Stimulated activated CD8-positive, alpha-beta memory T cell treated with anti-CD3 and anti-CD28 coated beads, Interleukin-7, amount 100 ng/mL, for 4 hours (primary cell): ENCODE results near the gene POLD1.

ENCODE experiments used
- DNase-seq, 2 donors: peaks; one replicate each; pipeline ENCODE4 v3.0.0-alpha.2; 2020; ENCODE audit warnings: low read depth in 2 of 2

POLD1 gene

GRCh38 chr19:50465986-50466705 lies 82.0 kb downstream of the POLD1 start:
- DNase-seq, result no peak

GRCh38 chr19:50466706-50467039 lies 82.5 kb downstream of the POLD1 start:
- DNase-seq, result no peak

GRCh38 chr19:50467566-50467965 lies 83.4 kb downstream of the POLD1 start:
- no peak for DNase-seq
